T-cell (primary cell): ENCODE data around the gene XCL1. TPM values are rescaled to one million over a fixed set of nuclear protein-coding genes. Genes with fewer than 3 reads are reported as not detected.
"Not testable (repeated sequence)": the region's sequence is repeated elsewhere in the genome, so short reads cannot be mapped to it uniquely, and the experiment has no call there.

Experiments
- ATAC-seq, 4 experiments: fragments of 200-7000 bp in 3 of 4; fragments of 150-1000 bp in 1 of 4; cut with Tn5 transposase; replicated peaks in 1 of 4; 1 replicate in 3 of 4; 2 replicates in 1 of 4; pipeline ENCODE4 v1.10.0; 2021; ENCODE audit warnings: moderate library complexity in 3 of 4, mild to moderate bottlenecking in 2 of 4, moderate number of reproducible peaks in 1 of 4
- CTCF ChIA-PET, 2 donors: fragments of 300-600 bp; sonication (Branson Sonifier 250); formaldehyde crosslinking; loops; one replicate each; lab custom pipeline; 2022; ENCODE audit warnings: antibody characterized with exemption in 2 of 2; lab: Charles Lee
- POLR2A ChIA-PET, 2 donors: fragments of 300-600 bp; sonication (Branson Sonifier 250); formaldehyde crosslinking; loops; one replicate each; lab custom pipeline; 2022; ENCODE audit warnings: antibody characterized with exemption in 2 of 2; lab: Charles Lee
- DNase-seq, 35 experiments: peaks; one replicate each; pipeline versions ENCODE4 v3.0.0 to v3.0.0-alpha.2; 2013 to 2023
- H3K27ac ChIP-seq: one replicate; pipeline ENCODE4 v1.5.1; 2013; ENCODE audit warnings: low read length
- H3K27me3 ChIP-seq, 2 experiments: replicated peaks in 1 of 2; 1 replicate in 1 of 2; 2 replicates in 1 of 2; pipeline versions ENCODE4 v1.6.1 to v1.7.0; 2013; ENCODE audit warnings: low read length in 1 of 2, mixed read lengths in 1 of 2; ENCODE audit not compliant: control insufficient read depth in 2 of 2, insufficient read depth in 2 of 2; ENCODE audit errors: extremely low read depth in 1 of 2
- H3K36me3 ChIP-seq, 2 donors: 1 replicate in 1 of 2; 2 replicates in 1 of 2; pipeline versions ENCODE4 v1.6.1 to v1.7.0; 2013; ENCODE audit warnings: low read length in 1 of 2; ENCODE audit not compliant: control insufficient read depth in 2 of 2, insufficient read depth in 1 of 2; ENCODE audit errors: extremely low read depth in 1 of 2
- H3K4me1 ChIP-seq, 2 experiments: 1 replicate in 1 of 2; 2 replicates in 1 of 2; pipeline versions ENCODE4 v1.6.1 to v1.7.0; 2013; ENCODE audit warnings: low read length in 2 of 2, mixed read lengths in 1 of 2; ENCODE audit not compliant: insufficient read depth in 2 of 2, control insufficient read depth in 1 of 2; ENCODE audit errors: extremely low read depth in 1 of 2
- H3K4me3 ChIP-seq, 2 donors: 1 replicate in 1 of 2; 2 replicates in 1 of 2; pipeline versions ENCODE4 v1.5.1 to v1.7.0; 2013; ENCODE audit warnings: mild to moderate bottlenecking in 2 of 2, low read length in 1 of 2, moderate library complexity in 1 of 2; ENCODE audit not compliant: control insufficient read depth in 1 of 2; ENCODE audit errors: extremely low read depth in 1 of 2
- H3K9me3 ChIP-seq: 2 replicates; pipeline ENCODE4 v1.7.0; 2013
- H3K27ac Mint-ChIP-seq, 2 donors: one replicate each; pipeline ENCODE4 v1.8.0; 2020 to 2021; ENCODE audit warnings: mild to moderate bottlenecking in 2 of 2, mixed read lengths in 2 of 2
- H3K27me3 Mint-ChIP-seq, 2 donors: one replicate each; pipeline ENCODE4 v1.8.0; 2021 to 2022; ENCODE audit warnings: mixed read lengths in 2 of 2
- H3K36me3 Mint-ChIP-seq: one replicate; pipeline ENCODE4 v1.8.0; 2021; ENCODE audit warnings: mixed read lengths
- H3K4me1 Mint-ChIP-seq, 3 donors: one replicate each; pipeline ENCODE4 v1.8.0; 2020 to 2022; ENCODE audit warnings: mixed read lengths in 3 of 3, mild to moderate bottlenecking in 1 of 3
- H3K4me3 Mint-ChIP-seq, 3 donors: one replicate each; pipeline ENCODE4 v1.8.0; 2020 to 2022; ENCODE audit warnings: mild to moderate bottlenecking in 3 of 3, mixed read lengths in 3 of 3, moderate library complexity in 3 of 3
- H3K9me3 Mint-ChIP-seq, 3 donors: one replicate each; pipeline ENCODE4 v1.8.0; 2020 to 2022; ENCODE audit warnings: mixed read lengths in 3 of 3
- WGBS: methylation state at CpG from one replicate; pipeline ENCODE4 v1.1.5; 2013; ENCODE audit warnings: missing lambda C conversion rate; ENCODE audit not compliant: insufficient coverage; 5-methylcytosine and 5-hydroxymethylcytosine counted together
- total RNA-seq, 35 experiments: library from RNA in 6 of 35; stranded (reverse) in 6 of 35; fragments of 120-200 nt in 1 of 35; gene quantifications; one replicate each; pipeline versions ENCODE4 v1.2.1 to v1.2.4 and lab custom pipeline; 2013 to 2026

XCL1 gene
- total RNA-seq, 5 donors from 2014 or later (not counting 1 experiment from before 2014, with no cell fraction given), result 0.45 to 5.0 (median 3.5) TPM

DNA sequence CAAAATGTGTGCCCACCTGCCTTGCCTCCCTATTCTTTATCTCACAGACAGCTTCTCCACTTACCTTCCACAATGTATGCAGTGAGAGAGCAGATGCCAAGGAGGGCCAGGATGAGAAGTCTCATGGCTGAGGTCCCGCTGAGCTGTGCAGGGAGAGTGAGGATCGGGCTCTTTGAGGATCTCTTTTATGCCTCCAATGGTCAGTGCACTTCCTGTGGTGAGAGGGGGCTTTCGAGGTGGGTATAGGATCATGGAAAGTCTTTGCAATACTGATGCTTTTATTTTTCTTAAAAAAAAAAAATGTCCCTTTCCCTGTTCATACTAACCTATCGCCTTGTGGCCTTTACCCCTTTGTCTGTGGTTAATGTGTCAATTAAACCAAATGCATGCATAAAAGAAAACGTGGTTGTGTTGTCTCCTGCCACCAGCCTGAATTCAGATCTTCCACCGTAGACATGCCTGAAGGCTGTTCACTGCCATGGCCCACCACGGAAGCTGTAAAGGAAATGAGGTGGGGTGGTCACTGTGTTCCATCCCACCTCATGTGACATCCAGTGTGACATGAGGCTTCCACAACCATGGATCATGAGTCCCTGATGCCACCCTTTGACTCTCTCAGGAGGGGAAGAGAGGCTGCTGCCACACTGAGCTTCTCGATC lies 32.4 kb upstream of the XCL1 start, which contains the start of gene XCL2:
Gene XCL2, minus strand, starts transcription at position 158 of the 659 bp plus-strand sequence. Its CDS starts 33 bp downstream, at position 125.
- H3K36me3 Mint-ChIP-seq, H3K27me3 Mint-ChIP-seq, H3K9me3 Mint-ChIP-seq, CTCF ChIA-PET, H3K27ac ChIP-seq, DNase-seq, H3K9me3 ChIP-seq, H3K36me3 ChIP-seq, H3K27me3 ChIP-seq, H3K4me1 ChIP-seq, POLR2A ChIA-PET: not testable (repeated sequence)
- Mint-ChIP-seq H3K4me3 (peak within 1 kb of the TSS; percentile 50 to 68 (median 56)), H3K27ac (peak within 1 kb of the TSS; percentile 69 to 84), H3K4me1 (peaks cover 9 to 30% (median 11%) of the 10 kb centered on the region in 3 donors)
- WGBS, result 63% methylated on average over 2 of the region's 8 CpGs
- ATAC-seq, result peak in 3 of 4 experiments; percentile 32 to 66 (median 33)
- H3K4me3 ChIP-seq, result peak within 1 kb of the TSS in 1 of 2 donors; percentile 34

DNA sequence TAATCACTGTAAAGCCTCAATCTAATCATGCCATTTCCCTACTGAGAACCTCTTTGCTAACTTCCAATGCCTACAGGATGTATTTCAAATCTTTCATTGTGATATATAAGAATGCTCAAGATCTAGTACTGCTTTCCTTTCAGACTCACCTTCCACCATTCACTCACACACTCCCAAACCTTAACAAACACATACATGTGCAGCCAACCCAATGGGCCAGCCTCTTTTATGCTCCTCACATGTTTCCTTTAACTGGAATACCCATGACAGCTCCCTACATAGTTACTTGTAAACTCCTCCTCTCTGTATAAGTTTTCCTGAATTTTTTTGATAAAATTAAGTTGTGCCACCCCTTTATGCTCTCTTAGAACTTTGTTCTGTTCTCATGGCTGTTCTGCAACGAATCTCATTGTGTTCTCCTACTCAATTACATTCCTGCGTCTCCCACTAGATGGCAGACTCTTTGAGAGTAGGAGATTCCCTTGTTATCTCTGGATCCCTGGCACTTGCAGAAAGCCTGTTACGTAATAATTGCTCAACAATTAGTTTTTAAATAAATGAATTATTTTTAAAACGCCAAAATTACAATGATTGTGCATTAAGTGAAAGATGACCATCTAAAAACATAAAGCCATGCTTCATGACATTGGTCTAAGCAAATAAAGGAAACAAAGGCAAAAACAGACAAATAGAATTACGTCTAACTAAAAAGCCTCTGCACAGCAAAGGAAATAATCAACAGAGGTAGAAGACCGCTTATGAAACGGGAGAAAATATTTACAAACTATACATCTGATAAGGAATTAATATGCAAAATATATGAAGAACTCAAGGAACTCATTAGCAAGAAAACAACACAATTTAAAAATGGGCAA lies 30.5 kb upstream of the XCL1 start:
- POLR2A ChIA-PET, H3K4me3 Mint-ChIP-seq, H3K36me3 ChIP-seq, H3K9me3 Mint-ChIP-seq, H3K27me3 Mint-ChIP-seq, H3K27ac ChIP-seq, CTCF ChIA-PET, H3K4me3 ChIP-seq, H3K27ac Mint-ChIP-seq, H3K27me3 ChIP-seq, H3K4me1 ChIP-seq, H3K9me3 ChIP-seq, H3K36me3 Mint-ChIP-seq, ATAC-seq: not testable (repeated sequence)
- peaks cover 9 to 20% (median 9%) of the 10 kb centered on the region in 3 donors for H3K4me1 Mint-ChIP-seq
- WGBS, result no CpG with 5 or more reads among the region's 7 CpGs
- DNase-seq, result peak in 1 of 35 experiments; percentile 11

DNA sequence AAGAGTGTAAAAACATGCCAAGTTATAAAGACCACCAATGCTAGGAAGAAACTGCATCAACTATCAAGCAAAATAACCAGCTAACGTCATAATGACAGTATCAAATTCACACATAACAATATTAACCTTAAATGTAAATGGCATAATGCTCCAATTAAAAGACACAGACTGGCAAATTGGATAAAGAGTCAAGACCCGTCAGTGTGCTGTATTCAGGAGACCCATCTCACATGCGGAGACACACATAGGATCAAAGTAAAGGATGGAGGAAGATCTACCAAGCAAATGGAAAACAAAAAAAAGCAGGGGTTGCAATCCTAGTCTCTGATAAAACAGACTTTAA lies 29.9 kb upstream of the XCL1 start:
- H3K4me3 Mint-ChIP-seq, CTCF ChIA-PET, ATAC-seq, DNase-seq, H3K27ac ChIP-seq, H3K4me3 ChIP-seq, H3K9me3 ChIP-seq, H3K36me3 ChIP-seq, H3K27ac Mint-ChIP-seq, H3K27me3 Mint-ChIP-seq, H3K36me3 Mint-ChIP-seq, H3K27me3 ChIP-seq, POLR2A ChIA-PET, H3K4me1 ChIP-seq, H3K9me3 Mint-ChIP-seq: not testable (repeated sequence)
- H3K4me1 Mint-ChIP-seq, result peaks cover 9 to 16% (median 9%) of the 10 kb centered on the region in 3 donors
- 100% methylated on average over 1 of the region's 3 CpGs for WGBS

DNA sequence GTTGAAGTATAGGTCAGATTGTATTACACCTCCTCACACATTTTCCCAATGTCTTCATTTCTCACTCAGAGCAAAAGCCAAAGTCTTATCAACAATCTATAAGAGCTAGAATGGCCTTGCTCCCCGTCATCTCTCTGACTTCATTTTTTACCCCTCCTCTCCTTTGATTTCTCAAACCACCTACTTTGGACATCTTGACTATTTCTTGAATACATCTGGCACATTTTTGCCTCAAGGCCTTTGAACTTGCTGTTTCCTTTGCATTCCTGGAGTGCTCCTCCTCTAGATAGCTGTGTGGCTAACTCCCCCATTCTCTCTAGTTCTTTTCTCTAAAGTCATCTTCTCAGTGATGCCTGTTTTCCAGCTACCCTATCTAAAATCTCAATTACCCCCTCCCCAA lies 25.4 kb upstream of the XCL1 start:
- WGBS, result 93% methylated on average over 1 of the region's 1 CpG

DNA sequence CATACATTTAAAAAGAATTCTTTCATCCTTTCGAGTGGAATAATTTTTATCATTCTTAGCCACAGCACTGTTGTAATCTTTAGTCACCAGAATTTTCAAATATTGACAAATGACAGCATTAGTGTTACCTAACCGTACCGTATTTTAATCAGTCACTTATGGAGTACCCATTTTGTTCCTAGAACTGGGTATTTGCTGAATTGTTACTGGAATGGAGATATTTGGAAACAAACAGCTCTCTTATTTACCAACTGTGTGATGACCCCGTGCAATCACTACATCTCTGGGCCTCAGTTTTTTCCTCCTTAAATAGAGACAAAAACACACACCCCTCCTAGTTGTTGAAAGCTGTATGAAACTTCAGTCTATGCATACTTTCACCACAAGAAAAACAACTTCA lies 24.7 kb upstream of the XCL1 start:
- Mint-ChIP-seq H3K27ac (no peak overlapping the region), H3K4me1 (peaks cover 27 to 32% (median 29%) of the 10 kb centered on the region in 3 donors), H3K36me3 (peaks cover 6% of the 10 kb centered on the region), H3K9me3 (peaks cover 0 to 5% (median 0%) of the 10 kb centered on the region in 3 donors), H3K27me3 (no peaks in the 10 kb centered on the region), H3K4me3 (no peak overlapping the region)
- DNase-seq (no peak), ATAC-seq (no peak)
- WGBS, result no CpG with 5 or more reads among the region's 4 CpGs
- peaks cover 0 to 20% of the 10 kb centered on the region in 2 experiments for H3K4me1 ChIP-seq
- ChIA-PET CTCF (interaction anchor here in 1 of 2 donors (1.2 kb wide), 1 partner anchor 209 kb away, joined by 3 read pairs; no protein-coding TSS in a partner anchor), POLR2A (no interaction called here)
- no peaks in the 10 kb centered on the region for H3K27me3 ChIP-seq
- H3K36me3 ChIP-seq, result no peaks in the 10 kb centered on the region
- H3K4me3 ChIP-seq, result no peak overlapping the region
- H3K27ac ChIP-seq, result no peak overlapping the region
- H3K9me3 ChIP-seq, result no peaks in the 10 kb centered on the region

More for the DNA sequence above, 25.4 kb upstream of the XCL1 start:
- ChIA-PET CTCF (no interaction called here), POLR2A (no interaction called here)
- H3K4me1 ChIP-seq, result peaks cover 0 to 20% of the 10 kb centered on the region in 2 experiments
- H3K27me3 ChIP-seq, result no peaks in the 10 kb centered on the region
- DNase-seq (no peak), ATAC-seq (no peak)
- no peaks in the 10 kb centered on the region for H3K27me3 Mint-ChIP-seq
- H3K4me3 Mint-ChIP-seq, result no peak overlapping the region
- peaks cover 6% of the 10 kb centered on the region for H3K36me3 Mint-ChIP-seq
- no peaks in the 10 kb centered on the region for H3K9me3 ChIP-seq
- no peak overlapping the region for H3K27ac Mint-ChIP-seq
- no peaks in the 10 kb centered on the region for H3K36me3 ChIP-seq
- no peak overlapping the region for H3K4me3 ChIP-seq
- peaks cover 23 to 26% (median 24%) of the 10 kb centered on the region in 3 donors for H3K4me1 Mint-ChIP-seq
- peaks cover 0 to 5% (median 0%) of the 10 kb centered on the region in 3 donors for H3K9me3 Mint-ChIP-seq
- no peak overlapping the region for H3K27ac ChIP-seq

DNA sequence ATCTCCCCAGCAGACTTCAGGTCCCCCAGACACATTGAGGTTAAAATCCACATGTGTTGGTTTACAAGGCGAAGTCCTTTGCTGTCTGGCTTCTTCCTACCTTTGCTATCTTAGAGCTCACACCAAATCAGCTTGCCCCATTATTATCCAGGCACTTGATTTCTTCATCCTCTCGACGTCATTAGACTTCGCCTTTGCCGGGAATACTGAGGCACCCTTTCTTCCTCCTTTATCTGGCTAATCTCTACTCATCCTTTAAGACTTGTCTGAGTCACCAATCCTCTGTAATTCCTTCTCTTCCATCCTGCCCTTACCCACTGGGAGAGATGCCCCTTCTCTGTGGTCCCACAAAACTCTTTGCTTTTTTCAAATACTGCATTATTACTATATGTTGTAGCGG lies 23.4 kb upstream of the XCL1 start:
- 100% methylated on average over 4 of the region's 6 CpGs for WGBS
- H3K36me3 Mint-ChIP-seq, result peaks cover 6% of the 10 kb centered on the region
- peaks cover 0 to 5% (median 0%) of the 10 kb centered on the region in 3 donors for H3K9me3 Mint-ChIP-seq
- CTCF ChIA-PET, result no interaction called here
- no peaks in the 10 kb centered on the region for H3K27me3 Mint-ChIP-seq
- no peaks in the 10 kb centered on the region for H3K36me3 ChIP-seq
- no peak overlapping the region for H3K27ac Mint-ChIP-seq
- H3K9me3 ChIP-seq, result no peaks in the 10 kb centered on the region
- no peak overlapping the region for H3K27ac ChIP-seq
- H3K4me3 Mint-ChIP-seq, result no peak overlapping the region
- ATAC-seq (no peak), DNase-seq (no peak)
- H3K4me3 ChIP-seq, result no peak overlapping the region
- peaks cover 36 to 43% (median 39%) of the 10 kb centered on the region in 3 donors for H3K4me1 Mint-ChIP-seq
- H3K27me3 ChIP-seq, result no peaks in the 10 kb centered on the region
- H3K4me1 ChIP-seq, result peaks cover 2 to 20% of the 10 kb centered on the region in 2 experiments
- POLR2A ChIA-PET, result no interaction called here
